Heart left ventricle (tissue), 13 donors: Measurements from ENCODE around the gene PNPO.
"Not testable (repeated sequence)": the region's sequence is repeated elsewhere in the genome, so short reads cannot be mapped to it uniquely, and the experiment has no call there.

Source experiments
- POLR2A ChIP-seq, 2 donors: fragments of 450-650 bp; IDR thresholded peaks; one replicate each; pipeline ENCODE4 v1.6.1; 2017; ENCODE audit warnings: antibody characterized with exemption in 2 of 2, mild to moderate bottlenecking in 2 of 2, moderate library complexity in 2 of 2
- TF ChIP-seq, protein P1 (sequence below), 12 donors: fragments of 200-600 bp; sonication (generic) in 4 of 12; IDR thresholded peaks; one replicate each; pipeline versions ENCODE4 v1.5.0 to v1.8.0; 2018 to 2022; ENCODE audit warnings: antibody characterized with exemption in 12 of 12, mild to moderate bottlenecking in 5 of 12
- donor health status: ischemic (EF 13 %, LVEDD 7.1; RV severe dilation, severe dysfunction).
- donor health status: DM: no; HTN: yes; CAD: no.
- donor health status: DM: no; HTN: no; CAD: no.
- donor health status: ischemic (EF 25% LVEDD 6.9; RV normal size, moderate dysfunction).
- donor health status: ischemic (EF 25% LVEDD 5.7; RV mildly dilated, moderate dysfunction).
- donor health status: ischemic (EF 35%, LVEDD 5.7; RV mildly dilated, moderate dysfunction).
- donor health status: nonischemic (EF 11% LVEDD 7.7; RV severe dilation, severe dysfunction).
- donor health status: DM: yes; HTN: yes; CAD: no.
- donor health status: PGD.
- donor health status: ischemic (EF 29% LVEDD 5.4; RV normal size, mild dysfunction).
- donor health status: nonischemic (EF 23%, LVEDD 6.1; RV moderate dilation, normal function).

DNA sequence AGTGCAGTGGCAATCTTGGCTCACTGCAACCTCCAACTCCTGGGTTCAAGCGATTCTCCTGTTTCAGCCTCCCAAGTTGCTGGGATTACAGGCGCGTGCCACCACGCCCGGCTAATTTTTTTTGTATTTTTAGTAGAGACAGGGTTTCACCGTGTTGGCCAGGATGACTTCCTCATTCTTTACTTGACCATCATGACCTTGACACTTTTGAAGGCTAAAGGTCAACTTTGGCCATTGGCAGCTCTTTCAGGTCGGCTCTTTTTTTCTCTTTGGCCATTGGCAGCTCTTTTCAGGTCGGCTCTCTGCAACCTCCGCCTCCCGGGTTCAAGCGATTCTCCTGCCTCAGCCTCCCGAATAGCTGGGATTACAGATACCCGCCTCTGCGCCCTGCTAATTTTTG, 21.5 kb upstream of the PNPO start:
- TF ChIP-seq, protein P1, sequence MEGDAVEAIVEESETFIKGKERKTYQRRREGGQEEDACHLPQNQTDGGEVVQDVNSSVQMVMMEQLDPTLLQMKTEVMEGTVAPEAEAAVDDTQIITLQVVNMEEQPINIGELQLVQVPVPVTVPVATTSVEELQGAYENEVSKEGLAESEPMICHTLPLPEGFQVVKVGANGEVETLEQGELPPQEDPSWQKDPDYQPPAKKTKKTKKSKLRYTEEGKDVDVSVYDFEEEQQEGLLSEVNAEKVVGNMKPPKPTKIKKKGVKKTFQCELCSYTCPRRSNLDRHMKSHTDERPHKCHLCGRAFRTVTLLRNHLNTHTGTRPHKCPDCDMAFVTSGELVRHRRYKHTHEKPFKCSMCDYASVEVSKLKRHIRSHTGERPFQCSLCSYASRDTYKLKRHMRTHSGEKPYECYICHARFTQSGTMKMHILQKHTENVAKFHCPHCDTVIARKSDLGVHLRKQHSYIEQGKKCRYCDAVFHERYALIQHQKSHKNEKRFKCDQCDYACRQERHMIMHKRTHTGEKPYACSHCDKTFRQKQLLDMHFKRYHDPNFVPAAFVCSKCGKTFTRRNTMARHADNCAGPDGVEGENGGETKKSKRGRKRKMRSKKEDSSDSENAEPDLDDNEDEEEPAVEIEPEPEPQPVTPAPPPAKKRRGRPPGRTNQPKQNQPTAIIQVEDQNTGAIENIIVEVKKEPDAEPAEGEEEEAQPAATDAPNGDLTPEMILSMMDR (IDR thresholded peaks at IDR 0.05), result not testable (repeated sequence)
- not testable (repeated sequence) for TF ChIP-seq POLR2A (IDR thresholded peaks at IDR 0.05)
